Endothelial cell of umbilical vein (primary cell): ENCODE measurements around the gene FAM50A. TPM values are rescaled to one million over a fixed set of nuclear protein-coding genes. Genes with fewer than 3 reads are reported as not detected.

Experiments used
- BruUV-seq: library from RNA; stranded (reverse); fragments of 400-500 nt; replicated peaks from 2 replicates; lab custom pipeline; 2021; lab: Mats Ljungman, UMichigan
- CTCF ChIA-PET: fragments of 300-600, 350-600 bp; sonication (Branson Sonifier 250); formaldehyde crosslinking; loops from one replicate; lab custom pipeline; 2021; ENCODE audit warnings: antibody characterized with exemption, inconsistent platforms; lab: Charles Lee
- POLR2A ChIA-PET: fragments of 300-600, 350-600 bp; sonication (Branson Sonifier 250); formaldehyde crosslinking; loops from one replicate; lab custom pipeline; 2021; ENCODE audit warnings: antibody characterized with exemption, inconsistent platforms; lab: Charles Lee
- DNase-seq: peaks from one replicate; pipeline ENCODE4 v3.0.0-alpha.2; 2011; ENCODE audit warnings: low read depth, low spot score
- FAIRE-seq: peaks from 2 replicates; lab custom pipeline; 2011; peaks lifted over from hg19 to GRCh38; lab: Jason Lieb, UNC
- H2AFZ ChIP-seq: 2 replicates; pipeline ENCODE4 v1.6.0; 2012; ENCODE audit warnings: low read depth, low read length, control low read depth, inconsistent platforms
- H3K27ac ChIP-seq: 2 replicates; pipeline ENCODE4 v1.5.1; 2011; ENCODE audit warnings: low read depth, mild to moderate bottlenecking, control low read depth, low read length, moderate library complexity; ENCODE audit not compliant: insufficient read depth
- H3K27me3 ChIP-seq, 2 experiments: 2 replicates each; pipeline versions ENCODE4 v1.6.0 to v1.6.1; 2011; ENCODE audit warnings: low read length in 2 of 2, mixed read lengths in 1 of 2; ENCODE audit not compliant: control insufficient read depth in 2 of 2, insufficient read depth in 2 of 2
- H3K36me3 ChIP-seq, 2 experiments: 2 replicates in 1 of 2; 3 replicates in 1 of 2; pipeline ENCODE4 v1.5.1; 2011; ENCODE audit warnings: low read length in 2 of 2, mild to moderate bottlenecking in 1 of 2, moderate library complexity in 1 of 2; ENCODE audit not compliant: control insufficient read depth in 2 of 2, insufficient read depth in 2 of 2; ENCODE audit errors: extremely low read depth in 1 of 2
- H3K4me1 ChIP-seq: 3 replicates; pipeline ENCODE4 v1.5.1; 2011; ENCODE audit warnings: mild to moderate bottlenecking, low read length; ENCODE audit not compliant: control insufficient read depth, insufficient read depth; ENCODE audit errors: extremely low read depth
- H3K4me2 ChIP-seq: 2 replicates; pipeline ENCODE4 v1.6.1; 2011; ENCODE audit warnings: low read length, control low read depth, mixed read lengths; ENCODE audit not compliant: insufficient read depth
- H3K4me3 ChIP-seq, 3 experiments: fragments of 200-600 bp in 1 of 3; sonication (generic), shearing (Covaris generic) in 1 of 3; replicated peaks in 1 of 3; 2 replicates each; pipeline ENCODE4 v1.5.1; 2011 to 2016; ENCODE audit warnings: control low read depth in 3 of 3, low read length in 3 of 3, mild to moderate bottlenecking in 2 of 3, inconsistent platforms in 1 of 3, low read depth in 1 of 3, moderate library complexity in 1 of 3; ENCODE audit not compliant: insufficient read depth in 1 of 3
- H3K79me2 ChIP-seq: 2 replicates; pipeline ENCODE4 v1.6.0; 2012; ENCODE audit warnings: low read length, inconsistent platforms; ENCODE audit not compliant: control insufficient read depth, insufficient read depth
- H3K9ac ChIP-seq: replicated peaks from 2 replicates; pipeline ENCODE3; 2011; ENCODE audit warnings: low read length, control low read depth; ENCODE audit not compliant: insufficient read depth; ENCODE audit errors: extremely low read depth
- H3K9me1 ChIP-seq: replicated peaks from 3 replicates; pipeline ENCODE4 v1.6.0; 2011; ENCODE audit warnings: mild to moderate bottlenecking, low read length; ENCODE audit not compliant: control insufficient read depth, insufficient read depth; ENCODE audit errors: extremely low read depth
- H3K9me3 ChIP-seq: replicated peaks from 2 replicates; pipeline ENCODE4 v1.5.1; 2012; ENCODE audit warnings: low read length, inconsistent platforms; ENCODE audit not compliant: control insufficient read depth, insufficient read depth
- H4K20me1 ChIP-seq: replicated peaks from 2 replicates; pipeline ENCODE3; 2011; ENCODE audit warnings: mild to moderate bottlenecking, low read length; ENCODE audit not compliant: control insufficient read depth, insufficient read depth; ENCODE audit errors: extremely low read depth
- CTCF ChIP-seq, 2 donors: IDR thresholded peaks; 1 replicate in 1 of 2; 2 replicates in 1 of 2; pipeline ENCODE4 v1.5.1; 2011; ENCODE audit warnings: low read length in 2 of 2, mild to moderate bottlenecking in 2 of 2, moderate library complexity in 2 of 2, control low read depth in 1 of 2, inconsistent platforms in 1 of 2, low read depth in 1 of 2; ENCODE audit not compliant: insufficient read depth in 1 of 2; ENCODE audit errors: extremely low read depth in 1 of 2
- EZH2 ChIP-seq: IDR thresholded peaks from 2 replicates; pipeline ENCODE4 v1.6.1; 2012; ENCODE audit warnings: borderline replicate concordance, low read depth, mild to moderate bottlenecking, moderate library complexity, low read length, inconsistent platforms; ENCODE audit not compliant: severe bottlenecking
- FOS ChIP-seq: IDR thresholded peaks from 2 replicates; pipeline ENCODE4 v1.6.1; 2011; ENCODE audit warnings: mild to moderate bottlenecking, low read length, moderate library complexity, borderline replicate concordance; ENCODE audit not compliant: insufficient read depth
- GATA2 ChIP-seq: IDR thresholded peaks from 2 replicates; pipeline ENCODE4 v1.7.0; 2011; ENCODE audit warnings: low read depth, mild to moderate bottlenecking, moderate library complexity, mixed read lengths, low read length; ENCODE audit not compliant: insufficient read length, insufficient read depth
- JUN ChIP-seq: IDR thresholded peaks from 2 replicates; pipeline ENCODE4 v1.6.1; 2011; ENCODE audit warnings: borderline replicate concordance, low read depth; ENCODE audit not compliant: insufficient read length, insufficient read depth
- MAX ChIP-seq: IDR thresholded peaks from 2 replicates; pipeline ENCODE4 v1.6.1; 2011; ENCODE audit not compliant: insufficient read depth, insufficient read length
- MYC ChIP-seq: IDR thresholded peaks from one replicate; pipeline ENCODE4 v1.6.1; 2011; ENCODE audit warnings: mild to moderate bottlenecking, low read depth, low read length
- POLR2A ChIP-seq: IDR thresholded peaks from 2 replicates; pipeline ENCODE4 v1.6.1; 2012; ENCODE audit warnings: low read depth, mild to moderate bottlenecking, control low read depth, low read length
- POLR2AphosphoS5 ChIP-seq: IDR thresholded peaks from 2 replicates; pipeline ENCODE4 v1.6.1; 2012; ENCODE audit warnings: low read depth, mild to moderate bottlenecking, control low read depth, low read length, moderate library complexity; ENCODE audit not compliant: insufficient read depth
- dilution Hi-C: fragments of 300-500 bp; cut with MboI; formaldehyde crosslinking; loops from one replicate; pipeline ENCODE4 v1.15.0; 2019; ENCODE audit warnings: low sequenced_read_pairs; ENCODE audit not compliant: extremely low pct_ligation_motif_present
- intact Hi-C: fragments of 100-400 bp; cut with micrococcal nuclease; formaldehyde crosslinking; loops from one replicate; pipeline ENCODE4 v1.10.0; 2022
- polyA plus RNA-seq, 4 experiments: library from polyadenylated mRNA; depleted of rRNA in 3 of 4; stranded (reverse) in 3 of 4; unstranded in 1 of 4; fragments of >200 nt; gene quantifications; 2 replicates each; pipeline versions ENCODE4 v1.2.1 to v1.2.3, GENCODE V29; 2011 to 2012; ENCODE audit warnings: missing spikeins in 1 of 4
- total RNA-seq: library from RNA; stranded (reverse); gene quantifications from 2 replicates; pipeline ENCODE4 v1.2.3, GENCODE V29; 2021

The FAM50A gene
- total and polyA plus RNA-seq, 2 donors (not counting 3 experiments of a cell fraction or from before 2014, with no cell fraction given) = 75.9 to 123 TPM

- BruUV-seq = no TSS peak
- DNase-seq (no peak), FAIRE-seq (peak; percentile 24)
- intact Hi-C loops (loop anchor here (2.0 kb wide), 1 partner anchor 20 kb away; the partner anchor contains the start of gene LAGE3), dilution Hi-C loops (no loop called here)
- H3K9me1 ChIP-seq = no peaks in the 10 kb centered on the region
- CTCF ChIA-PET = interaction anchor here (1.1 to 2.9 kb wide), 3 partner anchors 13 to 68 kb away, joined by 3 to 8 read pairs (median 3); no protein-coding TSS in a partner anchor
- H3K27me3 ChIP-seq = no peaks in the 10 kb centered on the region
- H3K4me2 ChIP-seq = peak overlapping the region; percentile 70
- H2AFZ ChIP-seq = no peak overlapping the region
- H3K27ac ChIP-seq = no peak overlapping the region
- H3K9ac ChIP-seq = peak overlapping the region; percentile 31
- POLR2A ChIA-PET = interaction anchor here (0.6 to 1.4 kb wide), 6 partner anchors 13 to 457 kb away, joined by 3 to 7 read pairs (median 4); partner anchors contain the start of gene SLC10A3
- H3K9me3 ChIP-seq = no peaks in the 10 kb centered on the region
- peak overlapping the region; percentile 73 to 81 (median 76) for H3K4me3 ChIP-seq
- peaks cover 0 to 7% of the 10 kb centered on the region in 2 experiments for H3K36me3 ChIP-seq
- H4K20me1 ChIP-seq = no peaks in the 10 kb centered on the region
- TF ChIP-seq GATA2 = no peak
- TF ChIP-seq POLR2AphosphoS5 = no peak
- no peak for TF ChIP-seq POLR2A
- no peak for TF ChIP-seq EZH2
- no peak for TF ChIP-seq CTCF (IDR thresholded peaks at IDR 0.05; ENCODE audit: extremely low read depth in 1 of 2, insufficient read depth in 1 of 2, low read depth in 1 of 2, low read length in 2 of 2)
- TF ChIP-seq JUN = no peak
- TF ChIP-seq MAX = no peak
- TF ChIP-seq MYC = no peak
- no peak for TF ChIP-seq FOS
- peaks cover 7% of the 10 kb centered on the region for H3K4me1 ChIP-seq
- H3K79me2 ChIP-seq = peaks cover 25% of the 10 kb centered on the region
Observed at GRCh38 chrX:154458954-154459778, 15.2 kb downstream of the FAM50A start.
